ENCODE data around the gene NKX2-1.
A peak's percentile ranks its signal among the peaks of the same experiment; 100 is the strongest.

NKX2-1 gene

DNA sequence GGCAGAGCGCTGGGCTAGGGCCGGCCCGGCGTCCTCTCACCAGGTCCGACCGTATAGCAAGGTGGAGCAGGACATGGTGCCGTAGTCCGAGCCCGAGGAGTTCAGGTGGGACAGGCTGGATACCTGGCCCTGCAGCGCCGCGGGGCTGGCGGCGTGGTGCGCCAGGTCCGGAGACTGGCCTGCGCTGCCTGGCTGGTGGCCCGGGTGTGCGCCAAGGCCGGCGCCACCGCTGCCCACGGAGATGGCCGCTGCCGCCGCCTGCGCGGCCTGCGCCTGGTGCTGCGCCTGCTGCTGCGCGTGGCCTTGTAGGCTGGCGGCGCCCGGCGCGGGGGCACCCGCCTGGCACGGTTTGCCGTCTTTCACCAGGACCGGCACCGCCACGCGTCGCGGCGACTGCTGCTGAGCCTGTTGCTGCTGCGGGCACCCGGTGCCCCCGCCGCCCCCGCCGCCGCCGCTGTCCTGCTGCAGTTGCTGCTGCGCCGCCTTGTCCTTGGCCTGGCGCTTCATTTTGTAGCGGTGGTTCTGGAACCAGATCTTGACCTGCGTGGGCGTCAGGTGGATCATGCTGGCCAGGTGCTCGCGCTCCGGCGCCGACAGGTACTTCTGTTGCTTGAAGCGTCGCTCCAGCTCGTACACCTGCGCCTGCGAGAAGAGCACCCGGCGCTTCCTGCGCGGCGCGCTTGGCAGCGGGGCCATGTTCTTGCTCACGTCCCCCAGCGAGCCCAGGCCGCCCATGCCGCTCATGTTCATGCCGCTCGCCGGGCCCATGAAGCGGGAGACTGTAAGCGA lies 2.6 kb downstream of the NKX2-1 start:
- DNase-seq = peak; percentile 57

DNA sequence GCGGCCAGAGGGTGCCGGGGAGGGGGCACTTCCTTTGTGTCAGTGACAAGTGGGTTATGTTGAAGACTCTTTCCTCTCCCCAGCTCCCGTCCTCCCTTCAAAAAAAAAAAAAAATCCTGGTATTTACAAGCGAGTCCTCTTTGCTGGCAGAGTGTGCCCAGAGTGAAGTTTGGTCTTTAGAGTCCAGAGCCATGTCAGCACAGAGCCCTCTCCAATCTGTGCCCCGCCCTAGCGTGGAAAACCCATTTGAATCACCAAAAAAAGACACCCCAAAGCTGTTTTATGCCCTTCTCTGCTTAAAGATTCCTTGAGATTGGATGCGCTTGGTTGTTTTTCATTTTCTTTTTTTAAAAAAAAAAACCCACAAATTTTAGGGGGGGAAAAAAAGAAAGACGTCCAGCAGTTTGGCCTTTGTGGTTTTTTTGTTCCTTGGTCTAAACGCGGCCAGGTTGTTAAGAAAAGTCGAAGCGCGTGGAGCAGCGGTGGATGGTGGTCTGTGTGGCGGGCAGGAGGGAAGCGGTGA lies 3.3 kb downstream of the NKX2-1 start:
- DNase-seq = peak; percentile 50

DNA sequence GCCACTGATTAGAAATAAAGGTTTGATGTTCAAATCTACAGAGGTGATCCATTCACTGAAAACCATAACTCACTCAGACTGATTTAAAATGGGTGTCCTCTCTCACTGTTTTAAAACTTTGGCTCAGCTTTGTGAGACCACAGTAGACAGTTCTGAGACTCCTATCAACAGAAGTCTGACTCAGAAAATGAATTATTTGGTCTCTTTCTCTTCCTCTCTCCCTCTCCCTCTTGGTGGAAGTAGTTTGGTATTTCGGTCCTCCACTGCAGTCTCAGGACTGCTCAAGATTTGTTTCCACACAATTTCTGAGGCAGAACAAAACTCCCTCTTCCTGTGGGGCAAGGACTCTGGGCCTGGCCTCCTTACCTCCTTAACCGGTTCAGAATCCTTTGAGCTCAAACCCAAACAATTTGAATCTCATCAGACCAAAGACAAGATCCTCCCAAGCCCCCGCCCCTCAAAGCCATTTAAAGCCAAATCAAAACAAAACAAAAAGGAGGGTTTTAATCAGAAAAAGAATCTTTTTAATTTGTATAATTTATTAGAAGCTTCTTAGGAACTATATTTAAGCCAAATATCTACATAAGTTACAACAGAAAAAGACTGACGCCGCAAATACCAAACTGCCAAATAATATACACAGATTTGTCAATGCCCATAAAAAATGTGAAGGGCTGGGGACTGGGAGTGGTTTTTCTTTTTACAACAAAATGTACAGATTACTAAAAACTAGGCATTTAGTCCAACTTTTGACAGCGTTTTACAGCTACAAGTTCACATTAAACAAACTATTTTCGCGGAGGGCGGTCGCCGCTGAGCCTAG lies 3.9 kb downstream of the NKX2-1 start:
- peak; percentile 39 for DNase-seq

DNA sequence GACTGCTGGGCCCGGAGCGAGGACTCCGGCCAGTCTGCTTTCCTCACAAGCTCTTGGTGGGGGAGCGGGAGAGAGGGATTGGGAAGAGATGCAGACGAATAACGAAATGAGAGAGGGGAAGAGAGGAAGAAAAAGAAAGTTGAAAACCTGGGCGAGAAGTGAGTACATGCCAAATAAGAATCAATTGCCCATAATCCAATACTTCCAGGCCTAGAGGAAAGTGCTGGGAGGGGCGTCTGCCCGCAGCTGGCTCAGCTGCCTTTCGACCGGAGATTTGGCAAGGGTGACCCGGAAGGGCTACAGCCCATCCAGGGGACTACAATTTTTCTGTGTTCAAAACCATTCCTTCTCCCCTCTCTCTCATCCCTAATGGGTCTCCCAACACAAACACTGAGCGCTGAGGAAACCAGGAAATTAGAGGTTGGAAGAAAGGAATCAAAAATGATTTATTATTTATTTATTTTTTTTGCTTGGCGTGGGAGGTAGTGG lies 4.9 kb downstream of the NKX2-1 start:
- peak; percentile 57 for DNase-seq

DNA sequence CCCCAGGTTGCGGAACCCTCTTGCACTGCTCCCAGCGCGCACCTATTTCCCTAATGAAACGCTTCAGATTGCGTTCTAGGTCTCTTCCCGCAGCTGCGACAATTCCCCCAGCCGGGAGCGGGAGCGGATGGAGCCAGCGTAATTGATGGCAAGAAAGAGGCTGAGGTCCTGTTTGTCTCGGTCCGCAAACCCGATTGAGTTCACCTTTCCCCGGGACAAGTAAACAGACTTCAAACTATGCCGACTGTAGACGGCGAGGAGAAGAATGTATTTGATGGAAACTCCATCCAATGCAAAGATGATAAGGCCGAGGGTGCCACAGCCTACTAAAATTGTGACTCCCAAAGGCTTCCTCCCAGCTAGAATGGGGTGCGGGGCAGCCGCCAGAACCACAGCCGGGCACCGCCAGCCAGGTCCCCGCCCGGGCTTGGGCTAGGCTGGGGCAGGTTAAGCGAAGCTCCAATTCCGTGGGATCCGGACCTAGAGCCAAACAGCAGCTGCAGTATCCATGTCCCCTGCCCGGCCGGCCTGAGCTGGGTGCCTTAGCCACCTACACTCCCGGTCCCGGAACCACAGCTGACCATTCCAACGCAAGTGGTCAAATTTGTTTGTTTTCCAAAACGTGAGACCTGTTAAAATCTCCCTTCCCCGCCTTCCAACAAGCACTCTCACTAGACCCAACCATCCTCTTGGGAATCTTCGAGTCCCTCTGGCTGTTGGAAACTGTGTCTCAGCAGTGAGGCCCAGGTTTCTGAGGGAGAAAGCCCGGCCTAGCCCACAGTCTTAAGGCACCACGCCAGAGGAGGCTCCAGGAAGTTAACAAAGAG lies 5.5 kb downstream of the NKX2-1 start:
- DNase-seq = peak; percentile 74

DNA sequence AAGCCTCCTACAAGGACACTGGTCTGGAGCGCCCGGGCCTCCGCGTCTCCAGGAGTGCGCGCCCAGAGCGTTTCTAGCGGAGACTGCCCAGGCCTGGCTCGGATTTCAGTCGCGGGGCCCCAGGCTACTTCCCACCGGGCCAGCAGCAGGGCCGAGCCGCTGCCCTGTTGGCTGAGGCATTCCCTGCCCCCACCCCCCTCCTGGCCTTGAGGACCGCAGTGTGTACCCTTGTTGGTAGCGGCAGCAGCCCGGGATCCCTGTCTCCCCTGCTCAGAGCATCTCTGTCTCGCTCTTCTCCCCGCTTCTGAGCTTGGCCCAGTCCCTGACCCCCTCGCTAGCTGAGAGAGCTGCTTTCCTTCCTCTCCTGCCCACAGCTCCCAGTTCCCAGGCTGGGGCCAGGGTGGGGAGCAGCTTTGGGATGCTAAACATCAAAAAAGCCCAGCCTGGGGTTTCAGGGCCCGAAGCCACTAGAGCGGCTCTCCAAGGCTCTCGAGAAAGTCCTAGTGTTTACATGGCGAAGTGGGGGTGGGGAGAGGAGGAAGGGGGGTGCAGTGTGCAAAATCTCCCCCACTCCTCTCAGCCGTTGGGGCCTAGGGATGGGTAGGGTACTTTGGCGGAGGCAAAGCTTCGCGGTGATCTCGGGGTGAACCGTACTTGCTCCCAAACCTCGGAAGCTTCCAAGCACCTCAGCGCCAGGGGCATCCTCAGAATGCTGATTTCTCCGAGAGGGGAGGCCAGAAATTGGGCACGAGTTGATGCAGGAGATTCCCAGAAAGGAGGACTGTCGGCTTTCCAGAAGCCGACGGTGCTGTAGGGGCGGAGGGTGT lies 6.4 kb downstream of the NKX2-1 start:
- peak; percentile 81 for DNase-seq

DNA sequence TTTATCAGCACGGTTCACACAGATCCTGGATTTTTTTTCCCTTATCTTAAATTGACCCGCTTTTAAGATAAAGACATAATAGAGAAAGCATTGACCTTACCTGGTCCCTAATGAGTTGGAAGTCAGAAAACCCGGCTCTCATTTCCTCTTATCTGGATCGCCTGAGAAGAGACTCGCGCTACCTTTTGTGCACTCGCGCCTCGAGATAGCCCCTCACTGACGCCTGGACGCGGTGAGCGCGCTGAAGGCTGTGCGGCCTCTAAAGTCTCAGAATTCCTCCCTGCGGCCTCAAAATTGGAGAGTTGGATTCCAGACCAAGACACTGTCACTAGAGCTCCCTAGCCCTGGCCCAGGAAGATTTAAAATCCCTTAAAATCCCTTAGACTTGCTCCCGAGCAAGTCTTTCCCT lies 7.0 kb downstream of the NKX2-1 start:
- peak; percentile 55 for DNase-seq

DNA sequence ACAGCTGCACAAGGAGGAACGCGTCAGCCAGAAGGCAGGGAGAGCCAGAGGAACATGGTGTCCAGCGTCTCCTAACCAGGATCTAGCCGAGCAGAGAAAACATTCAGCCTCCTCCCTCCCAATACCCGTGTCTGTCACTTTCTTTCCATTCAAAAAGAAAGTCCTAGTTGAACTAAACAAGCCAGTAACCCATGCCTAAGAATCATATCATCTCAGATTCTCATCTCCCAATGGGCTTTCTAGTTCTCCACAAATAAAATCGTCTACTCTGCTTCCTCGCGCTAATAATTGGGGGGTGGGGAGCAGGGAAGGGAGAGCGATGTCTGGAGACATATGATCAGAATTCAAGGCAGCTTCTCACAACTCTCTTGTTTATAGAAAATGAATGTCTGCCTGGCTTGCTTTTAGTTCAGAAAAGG lies 7.4 kb downstream of the NKX2-1 start:
- DNase-seq = peak; percentile 36

DNA sequence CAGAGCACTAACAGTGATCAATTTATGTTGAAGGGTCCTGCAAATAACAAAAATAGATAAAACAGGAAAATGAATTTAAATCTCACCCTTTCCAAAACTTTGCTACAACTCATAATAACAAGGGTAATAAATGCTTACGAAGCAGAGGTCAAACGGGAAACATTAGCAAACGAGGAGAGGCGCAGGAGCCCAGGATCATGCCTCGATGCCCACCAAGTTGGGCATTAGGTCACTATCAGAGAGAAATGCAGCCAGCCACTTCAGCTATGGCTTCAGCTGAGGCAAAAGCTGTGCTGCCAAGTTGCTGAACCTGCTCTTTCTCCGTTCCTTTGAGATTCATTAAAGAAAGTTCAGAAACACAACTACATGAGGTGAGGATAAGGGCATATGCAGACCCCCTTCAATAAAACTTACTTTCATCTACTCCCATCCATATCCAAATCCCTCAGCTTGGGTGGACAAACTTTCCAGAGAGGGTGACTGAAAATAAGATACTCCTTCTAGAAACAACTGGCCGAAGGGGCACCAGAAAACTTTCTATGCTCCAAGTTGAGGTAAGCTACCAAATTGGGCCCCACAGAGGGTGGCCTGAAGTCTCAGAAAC lies 7.9 kb downstream of the NKX2-1 start:
- DNase-seq = peak; percentile 42

DNA sequence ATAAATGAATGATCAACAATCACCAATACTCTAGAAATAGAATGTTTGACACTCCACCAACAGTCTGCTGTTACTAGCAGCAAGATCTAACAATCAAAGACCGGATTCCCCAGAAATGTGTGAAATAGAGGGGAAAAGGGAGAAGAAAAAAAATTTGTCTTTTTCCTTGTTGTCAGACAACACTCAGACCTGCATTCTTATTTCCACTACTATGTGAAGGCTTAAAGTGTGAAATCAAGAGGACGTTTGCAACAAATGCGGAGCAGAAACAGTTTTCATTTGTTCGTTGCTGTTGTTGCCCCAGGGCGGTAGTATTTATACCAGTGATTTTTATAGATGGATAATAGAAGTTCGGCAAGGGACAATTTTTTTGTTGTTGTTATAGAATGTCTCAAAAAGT lies 9.2 kb downstream of the NKX2-1 start:
- no peak for DNase-seq

DNA sequence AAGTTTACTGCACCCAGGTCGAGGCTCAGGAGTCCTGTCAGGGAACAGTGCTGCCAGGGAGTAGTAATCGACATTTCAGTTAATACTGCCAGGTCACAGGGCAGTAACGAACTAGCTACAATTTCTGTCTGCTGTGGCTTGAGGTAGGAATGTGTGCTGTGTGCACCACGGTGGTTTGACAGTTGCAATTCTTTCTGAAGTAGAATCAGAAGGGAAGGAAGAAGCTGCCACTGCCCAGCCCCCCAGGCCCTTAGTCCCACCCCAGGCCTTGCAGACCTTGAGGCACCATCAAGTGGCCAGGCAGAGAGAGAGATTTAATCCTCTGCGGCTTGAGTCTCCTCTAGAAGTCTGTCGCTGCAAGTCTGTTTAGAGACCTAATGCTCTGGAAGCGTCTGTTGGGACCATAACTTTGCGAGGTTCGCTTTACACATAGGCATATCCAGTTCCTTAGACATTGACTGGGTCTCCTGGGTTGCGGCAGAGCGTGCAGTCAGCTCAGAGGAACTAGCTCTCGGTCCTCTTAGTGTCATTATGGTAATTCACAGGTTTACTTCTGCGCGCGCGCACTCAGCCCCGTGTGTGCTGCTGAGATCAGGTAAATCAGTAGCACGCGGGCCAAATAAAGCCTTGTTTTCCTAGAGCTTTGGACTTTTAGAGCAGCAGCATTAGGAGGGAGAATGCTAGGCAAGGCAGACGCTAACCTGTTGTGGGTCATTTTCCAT lies 9.8 kb downstream of the NKX2-1 start:
- peak; percentile 77 for DNase-seq

DNA sequence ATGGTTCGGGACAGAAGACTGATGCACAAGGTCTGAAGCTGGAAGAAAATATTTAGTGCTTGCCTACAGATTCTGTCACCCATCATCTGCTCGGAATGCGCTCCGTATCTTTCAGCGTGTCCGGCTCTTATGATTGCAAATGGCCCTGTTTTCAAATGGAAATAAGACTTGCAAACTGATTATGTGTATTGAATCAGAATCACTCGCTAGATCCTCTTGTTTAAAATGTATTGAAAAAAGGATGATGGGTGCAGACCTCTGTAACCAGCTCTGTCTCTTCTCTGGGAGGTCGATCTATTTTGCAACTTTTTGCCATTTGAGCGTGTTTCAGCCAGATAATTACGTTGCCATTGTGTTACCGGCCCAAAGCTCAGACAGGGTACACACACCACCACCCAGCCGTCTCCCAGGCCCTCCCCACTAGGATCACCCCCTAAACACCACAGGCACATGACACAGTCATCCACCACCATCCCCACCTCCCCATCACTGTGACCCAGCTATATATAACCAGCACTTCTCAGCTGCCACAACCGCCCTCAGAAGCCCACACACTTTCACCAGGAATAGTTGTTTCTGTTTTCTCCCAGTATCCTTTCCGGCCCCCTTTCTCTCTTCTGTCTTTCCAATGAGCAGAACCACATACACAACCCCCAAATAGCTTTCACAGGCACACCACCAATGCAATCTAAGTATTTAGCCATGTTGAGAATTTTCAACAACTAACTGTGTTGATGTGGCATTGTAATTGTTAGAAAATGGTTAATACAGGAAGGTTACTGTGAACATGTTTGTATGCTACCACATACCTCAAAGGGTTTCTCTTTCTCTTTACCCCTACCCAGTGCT lies 10.7 kb downstream of the NKX2-1 start:
- DNase-seq = peak; percentile 33

DNA sequence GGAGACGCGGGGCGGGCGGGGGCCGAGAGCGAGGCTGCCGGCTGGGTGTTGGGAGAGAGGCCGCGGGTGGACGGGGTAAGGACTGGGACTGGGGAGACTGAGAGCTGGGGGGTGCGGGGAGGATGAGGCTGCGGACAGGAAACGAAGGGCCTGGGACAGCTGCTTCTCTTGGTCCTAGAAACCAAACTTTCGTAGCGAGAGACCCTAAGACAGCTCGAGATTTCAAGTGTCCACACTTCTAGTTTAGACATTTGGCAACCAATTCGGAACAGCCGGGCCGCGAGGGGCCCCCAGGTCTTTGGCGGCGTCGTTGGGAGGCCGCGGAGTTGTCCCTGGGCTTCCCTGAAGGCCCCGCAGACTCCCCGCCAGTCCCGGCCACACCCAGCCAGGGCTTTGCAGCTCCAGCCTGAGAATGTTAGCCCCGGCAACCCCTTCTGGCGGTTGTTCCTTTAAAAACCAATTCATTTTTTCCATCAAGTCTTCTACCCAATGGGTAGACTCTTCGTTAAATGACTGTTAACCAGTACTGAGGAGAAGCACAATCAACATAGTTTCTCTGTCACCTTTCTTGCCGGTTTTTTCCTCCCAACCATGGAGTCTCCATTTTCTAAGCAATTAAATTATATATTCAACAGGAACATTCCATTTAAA lies 11.5 kb downstream of the NKX2-1 start:
- DNase-seq = peak; percentile 52

DNA sequence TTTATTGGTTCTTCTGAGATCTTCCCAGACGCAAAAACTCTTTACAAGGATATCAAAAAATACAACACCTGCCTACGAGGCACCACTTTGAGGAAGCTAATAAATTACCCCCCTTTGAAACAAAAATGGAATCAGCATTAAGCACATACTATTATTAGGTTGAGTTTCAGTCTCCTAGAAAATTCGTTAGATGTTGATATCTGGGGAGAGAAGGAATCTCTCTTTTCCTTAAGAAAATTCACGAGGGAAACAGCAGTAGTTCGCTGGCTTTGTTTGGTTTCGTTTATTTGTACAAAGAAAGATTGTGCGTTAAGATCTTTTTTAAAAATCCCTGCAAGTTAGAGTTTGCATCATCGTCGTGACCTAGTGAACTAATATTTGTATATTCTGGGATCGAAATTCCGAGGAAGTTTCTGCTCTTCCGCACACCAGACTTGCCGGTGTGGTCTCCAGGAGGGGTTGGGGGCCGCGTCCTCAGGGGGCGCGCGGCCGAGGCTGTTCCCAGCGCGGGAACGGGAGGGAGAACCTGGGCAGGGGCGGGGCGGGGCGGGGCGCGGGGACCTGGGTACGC lies 12.1 kb downstream of the NKX2-1 start:
- DNase-seq = no peak

DNA sequence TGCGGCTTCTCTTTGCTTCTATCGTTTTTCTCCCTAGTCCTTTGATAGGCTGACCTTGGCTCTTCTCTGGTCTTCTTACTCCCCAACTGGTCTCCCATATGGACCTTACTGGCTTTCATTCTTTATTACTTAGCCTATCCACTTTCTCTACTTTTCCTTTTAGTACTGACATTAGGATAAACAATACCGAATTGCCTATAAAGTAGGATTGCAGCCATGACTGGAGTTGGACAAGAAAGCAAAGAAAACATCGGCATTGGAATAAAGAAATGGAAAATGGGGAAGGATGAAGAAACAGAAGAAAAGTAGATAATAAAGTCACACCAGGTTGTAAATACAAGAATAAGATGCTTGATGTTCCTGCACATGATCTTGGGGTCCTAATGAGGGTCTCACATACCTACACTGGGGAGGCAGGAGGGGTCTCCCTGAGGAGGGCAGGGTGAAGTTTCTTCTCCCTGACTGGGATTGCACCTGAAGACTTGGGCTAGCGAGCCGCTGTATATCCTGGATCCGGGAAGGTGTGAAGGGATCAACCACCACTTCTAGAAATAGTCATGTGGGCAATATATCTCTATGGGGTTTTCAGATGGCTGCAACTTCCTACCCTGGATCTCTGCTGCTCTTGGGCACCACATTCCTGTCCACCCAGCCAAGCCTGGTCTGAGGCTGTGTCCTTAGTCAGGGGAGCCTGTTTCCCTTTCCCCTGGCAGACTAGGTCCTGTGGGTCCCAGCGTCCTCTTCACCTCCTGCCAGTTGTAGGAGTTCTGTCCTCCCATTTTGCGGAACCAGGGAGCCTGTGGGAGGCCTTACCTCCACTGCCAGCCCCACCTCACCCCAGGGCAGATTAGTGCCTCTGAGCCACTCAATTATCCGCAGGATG lies 13.1 kb downstream of the NKX2-1 start:
- peak; percentile 60 for DNase-seq

DNA sequence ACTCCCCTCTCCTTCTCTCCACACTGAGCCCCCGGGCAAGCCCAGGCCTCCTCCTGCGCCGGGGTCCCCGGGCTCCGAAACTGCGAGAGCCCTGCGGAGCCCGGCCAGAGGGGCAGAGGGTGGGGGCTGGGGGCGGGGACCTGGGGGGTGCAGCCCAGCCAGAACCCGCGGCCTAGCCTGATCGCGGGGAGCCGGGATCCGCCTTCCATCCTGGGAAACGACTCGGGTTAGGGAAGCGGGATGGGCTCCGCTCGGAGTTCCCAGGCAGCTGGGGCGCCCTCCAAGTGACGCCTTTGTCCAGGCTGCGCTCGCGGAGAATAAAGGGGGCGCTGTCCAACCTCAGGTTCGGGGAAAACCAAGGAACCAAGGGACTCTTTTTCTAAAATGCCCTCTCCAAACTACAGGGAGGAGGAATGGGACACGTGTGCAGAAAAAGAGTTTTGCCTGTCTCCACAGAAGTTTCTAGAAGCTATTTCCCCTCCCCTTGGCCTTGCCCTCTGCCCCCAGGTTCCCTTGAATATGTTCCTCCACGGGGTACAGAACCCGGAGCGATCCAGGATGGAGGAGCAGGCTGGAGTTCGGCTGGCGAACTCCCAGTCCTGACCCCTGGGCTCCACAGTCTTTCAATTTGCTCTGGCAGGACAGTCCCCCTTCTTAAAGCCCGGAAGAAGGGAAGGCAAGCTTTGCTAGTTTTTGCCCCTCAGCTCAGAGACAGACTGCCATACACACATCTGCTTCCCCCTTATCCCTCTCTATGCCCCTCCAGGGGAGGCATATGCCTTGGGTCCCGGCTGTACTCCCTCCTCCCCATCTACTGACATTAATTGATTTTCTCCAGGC lies 13.9 kb downstream of the NKX2-1 start:
- DNase-seq = peak; percentile 54
